C4-2B (cell line): ENCODE results near the gene PHLPP1.

Source experiments
- ZFX ChIP-seq: fragments of 450-650 bp; IDR thresholded peaks from 2 replicates; pipeline ENCODE4 v1.6.1; 2017
- TF ChIP-seq, protein P1 (sequence below): fragments of 450-650 bp; conservative IDR thresholded peaks from 2 replicates; pipeline ENCODE4 v1.5.1; 2017; ENCODE audit warnings: mild to moderate bottlenecking

DNA sequence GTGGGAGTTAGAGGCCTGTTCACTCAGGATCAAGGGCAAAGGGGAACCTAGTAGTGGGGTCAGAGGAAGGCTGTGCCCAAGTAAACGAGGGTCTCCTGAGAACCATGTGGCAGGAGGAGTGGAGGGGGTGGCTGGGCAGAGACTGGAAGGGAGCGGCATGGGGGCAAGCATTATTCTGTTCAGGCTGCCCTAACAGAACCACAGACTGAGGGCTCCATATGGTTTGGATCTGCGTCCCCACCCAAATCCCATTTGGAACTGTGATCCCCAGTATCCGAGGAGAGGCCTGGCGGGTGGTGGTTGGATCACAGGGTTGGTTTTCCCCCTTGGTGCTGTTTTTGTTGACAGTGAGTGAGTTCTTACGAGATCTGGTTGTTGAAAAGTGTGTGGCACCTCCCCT is 287.0 kb downstream of the PHLPP1 start:
- TF ChIP-seq, protein P1, sequence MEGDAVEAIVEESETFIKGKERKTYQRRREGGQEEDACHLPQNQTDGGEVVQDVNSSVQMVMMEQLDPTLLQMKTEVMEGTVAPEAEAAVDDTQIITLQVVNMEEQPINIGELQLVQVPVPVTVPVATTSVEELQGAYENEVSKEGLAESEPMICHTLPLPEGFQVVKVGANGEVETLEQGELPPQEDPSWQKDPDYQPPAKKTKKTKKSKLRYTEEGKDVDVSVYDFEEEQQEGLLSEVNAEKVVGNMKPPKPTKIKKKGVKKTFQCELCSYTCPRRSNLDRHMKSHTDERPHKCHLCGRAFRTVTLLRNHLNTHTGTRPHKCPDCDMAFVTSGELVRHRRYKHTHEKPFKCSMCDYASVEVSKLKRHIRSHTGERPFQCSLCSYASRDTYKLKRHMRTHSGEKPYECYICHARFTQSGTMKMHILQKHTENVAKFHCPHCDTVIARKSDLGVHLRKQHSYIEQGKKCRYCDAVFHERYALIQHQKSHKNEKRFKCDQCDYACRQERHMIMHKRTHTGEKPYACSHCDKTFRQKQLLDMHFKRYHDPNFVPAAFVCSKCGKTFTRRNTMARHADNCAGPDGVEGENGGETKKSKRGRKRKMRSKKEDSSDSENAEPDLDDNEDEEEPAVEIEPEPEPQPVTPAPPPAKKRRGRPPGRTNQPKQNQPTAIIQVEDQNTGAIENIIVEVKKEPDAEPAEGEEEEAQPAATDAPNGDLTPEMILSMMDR = no peak
- TF ChIP-seq ZFX = no peak
